SIG-M5 treated with dmso at 0.1 percent for 504 hours (cell line): ENCODE results near the gene SCUBE1.

Experiments
- DNase-seq: peaks from one replicate; lab custom pipeline; 2025; ENCODE audit not compliant: unreplicated experiment; lab: John Stamatoyannopoulos, UW

Gene SCUBE1

GRCh38 chr22:43303166-43303565, 40.0 kb downstream of the SCUBE1 start:
- no peak for DNase-seq

GRCh38 chr22:43302531-43303041, 40.6 kb downstream of the SCUBE1 start:
- DNase-seq = no peak

DNA sequence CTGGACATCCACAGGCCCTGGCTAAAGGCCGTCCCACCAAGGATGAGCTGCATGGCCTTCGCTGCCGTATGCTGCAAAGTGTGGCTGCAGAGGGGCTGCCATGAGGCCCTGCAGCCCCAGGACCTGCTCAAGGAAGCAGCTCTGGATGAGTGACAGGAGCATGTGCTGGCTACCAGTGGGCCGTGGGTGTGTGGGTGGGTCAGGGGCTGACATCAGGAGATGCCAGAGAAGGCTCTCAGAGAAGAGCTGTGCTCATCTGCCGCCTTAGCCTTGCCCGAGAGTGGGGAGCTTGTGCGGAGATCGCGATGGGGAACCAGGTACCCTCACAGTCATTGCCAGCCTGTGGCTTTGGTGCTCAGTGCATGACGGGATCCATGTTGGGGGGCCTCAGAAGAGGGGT, 41.3 kb downstream of the SCUBE1 start:
- no peak for DNase-seq

GRCh38 chr22:43300891-43301676, 42.1 kb downstream of the SCUBE1 start:
- no peak for DNase-seq

- DNase-seq = no peak
Observed at GRCh38 chr22:43299736-43300135, 43.4 kb downstream of the SCUBE1 start.

- DNase-seq = no peak
Observed at GRCh38 chr22:43298062-43298801, 44.9 kb downstream of the SCUBE1 start.

GRCh38 chr22:43297270-43298061, 45.7 kb downstream of the SCUBE1 start:
- DNase-seq = no peak

DNA sequence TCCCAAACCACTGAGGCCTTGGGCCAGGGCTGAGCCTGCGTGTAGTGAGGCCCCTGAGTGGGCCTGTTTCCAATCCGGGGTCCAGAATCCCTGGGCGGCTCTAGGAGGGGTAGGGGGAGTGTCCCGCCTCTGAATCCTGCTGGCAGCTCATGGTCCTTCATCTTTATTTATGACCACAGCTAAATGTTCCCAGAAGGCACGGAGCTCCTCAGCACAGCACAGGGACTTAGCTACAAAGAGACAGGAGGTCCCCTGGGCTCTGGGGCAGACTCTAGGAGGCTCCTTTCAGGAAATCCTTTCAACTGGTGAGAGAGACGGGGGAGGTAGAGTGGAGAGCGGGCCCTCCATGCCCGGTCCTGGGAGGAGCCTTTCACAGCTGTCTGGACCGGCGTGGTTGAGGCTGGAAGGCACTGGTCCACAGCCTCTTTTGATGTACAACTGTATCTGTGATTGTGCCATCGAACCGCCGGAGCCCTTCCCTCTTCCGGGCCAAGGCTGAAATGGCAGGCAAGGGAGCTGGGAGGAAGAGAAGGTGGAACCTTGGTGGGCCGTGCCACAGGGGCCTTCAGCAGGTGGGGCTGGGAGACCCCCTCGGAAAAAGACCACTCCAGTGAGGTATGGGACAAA, 46.8 kb downstream of the SCUBE1 start:
- DNase-seq = no peak

GRCh38 chr22:43295660-43296059, 47.5 kb downstream of the SCUBE1 start:
- DNase-seq = no peak

DNA sequence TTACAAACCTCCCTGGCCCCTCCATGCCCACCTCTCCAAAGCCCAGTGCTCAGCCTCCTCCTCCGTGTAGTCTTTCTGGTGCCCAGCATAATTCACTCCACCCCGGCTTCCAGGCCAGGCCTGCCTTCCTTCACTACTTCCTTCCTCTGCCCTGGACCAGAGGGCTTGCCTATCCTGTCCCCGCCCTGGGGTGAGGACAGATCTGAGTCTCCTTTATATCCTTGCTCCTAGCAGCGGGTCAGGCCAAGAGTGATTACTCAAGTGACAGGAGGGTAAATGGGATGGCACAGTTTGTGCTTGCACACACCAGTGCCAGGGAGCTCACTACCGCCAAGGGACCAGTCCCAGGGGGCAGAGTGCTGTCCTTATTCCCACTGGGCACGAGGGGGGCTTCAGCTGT, 48.0 kb downstream of the SCUBE1 start:
- DNase-seq = no peak

GRCh38 chr22:43293655-43294392, 49.3 kb downstream of the SCUBE1 start:
- DNase-seq = no peak

- no peak for DNase-seq
Observed at GRCh38 chr22:43293259-43293654, 49.9 kb downstream of the SCUBE1 start.

DNA sequence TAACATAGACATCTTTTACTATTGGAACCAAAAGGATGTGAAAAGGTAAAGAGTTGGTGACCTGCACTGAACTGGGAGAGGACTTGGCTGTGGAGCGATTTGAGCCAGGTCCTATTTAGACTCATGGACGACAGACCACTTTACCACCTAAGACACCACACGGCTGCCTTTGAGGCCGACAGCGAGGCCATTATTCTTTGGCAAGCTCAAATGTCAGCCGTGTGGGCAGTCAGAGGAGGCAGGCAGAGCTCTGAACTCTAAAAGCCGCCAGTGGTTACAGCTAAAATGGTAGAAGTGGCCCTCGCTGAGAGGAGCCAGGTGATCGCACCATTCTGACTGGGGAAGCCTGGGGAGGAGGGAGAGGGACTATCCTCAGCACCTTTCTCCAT, 50.5 kb downstream of the SCUBE1 start:
- no peak for DNase-seq

- no peak for DNase-seq
Observed at GRCh38 chr22:43291381-43291780, 51.8 kb downstream of the SCUBE1 start.

DNA sequence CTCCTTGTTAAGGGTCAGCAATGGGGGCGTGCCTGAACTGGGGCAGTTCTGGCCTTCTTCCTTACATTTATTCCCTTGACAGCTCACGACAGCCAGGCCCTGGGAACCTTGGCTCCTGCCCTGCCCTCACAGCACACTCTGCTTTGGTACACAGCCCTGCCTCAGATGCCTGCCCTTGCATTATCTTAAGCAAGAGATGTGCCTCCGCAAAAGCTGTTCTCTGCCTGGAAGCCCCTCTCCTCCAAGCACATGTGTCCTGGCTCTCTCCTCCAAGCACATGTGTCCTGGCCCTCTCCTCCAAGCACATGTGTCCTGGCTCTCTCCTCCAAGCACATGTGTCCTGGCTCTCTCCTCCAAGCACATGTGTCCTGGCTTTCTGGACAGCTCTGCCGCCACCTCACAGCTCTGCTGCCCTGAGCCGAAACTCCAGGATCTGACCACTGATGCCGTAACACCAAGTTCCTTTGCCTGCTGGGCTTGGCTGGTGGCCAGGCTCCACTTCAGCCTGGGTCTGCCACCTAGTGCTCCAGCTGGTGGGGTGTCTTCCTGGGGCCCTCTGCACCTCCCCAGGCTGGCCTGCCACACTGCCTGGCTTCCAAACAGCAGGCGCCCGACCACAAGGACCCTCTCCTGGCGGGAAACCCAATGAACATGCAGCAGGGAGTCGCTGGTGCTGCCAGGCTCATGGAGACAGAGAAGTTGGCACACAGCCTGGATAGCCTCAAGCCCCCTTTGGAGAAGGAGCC, 53.0 kb downstream of the SCUBE1 start:
- DNase-seq = no peak

DNA sequence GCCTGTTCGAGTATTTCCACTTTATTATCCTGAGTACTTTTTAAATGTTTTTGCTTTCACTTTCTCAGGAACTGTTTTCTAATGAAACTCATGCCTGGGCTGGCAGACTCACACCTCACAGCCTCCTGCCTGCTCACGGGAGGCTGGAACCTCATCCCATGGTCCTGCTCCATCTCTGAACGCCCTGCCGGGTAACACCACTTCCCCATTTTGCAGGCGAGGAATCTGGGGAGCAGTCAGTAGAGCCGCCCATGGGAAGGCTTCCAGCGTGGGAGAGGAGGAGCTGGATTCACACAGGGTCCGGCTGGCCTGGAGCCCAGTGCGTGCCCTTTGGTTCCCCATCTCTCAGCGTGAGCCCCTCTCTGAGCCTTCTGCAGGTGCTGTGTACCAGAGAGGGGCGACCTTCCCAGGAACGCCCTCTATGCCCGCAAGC, 53.6 kb downstream of the SCUBE1 start:
- DNase-seq = no peak

DNA sequence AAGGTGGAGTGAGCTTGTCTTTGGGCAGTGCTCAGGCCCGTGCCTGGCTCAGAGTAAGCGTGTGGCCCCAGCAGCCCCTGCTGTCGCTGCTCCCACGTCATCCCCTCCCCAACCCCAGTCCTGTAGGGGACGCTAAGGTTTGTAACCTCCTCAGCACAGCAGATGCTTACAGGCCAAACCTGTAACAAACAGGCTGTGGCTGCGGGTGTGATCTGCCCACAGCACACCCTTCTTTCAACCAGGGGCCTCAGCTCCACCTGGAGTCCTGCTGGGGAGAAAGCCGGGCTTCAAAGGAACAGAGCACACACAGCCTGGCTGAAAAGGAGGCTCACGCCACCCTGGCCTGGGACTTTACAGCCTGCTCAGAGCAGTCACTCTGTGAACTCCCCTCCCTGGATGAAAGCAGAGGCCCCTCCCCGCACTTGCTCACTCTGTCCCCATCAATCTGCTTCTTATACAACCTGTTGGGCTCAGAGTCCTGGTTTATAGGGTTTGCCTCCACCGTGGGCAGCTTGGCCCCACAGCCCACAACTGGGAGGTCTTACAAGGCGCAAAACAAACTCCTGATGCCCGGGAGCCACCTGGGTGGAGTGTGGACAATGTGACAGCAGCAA, 54.3 kb downstream of the SCUBE1 start:
- no peak for DNase-seq

DNA sequence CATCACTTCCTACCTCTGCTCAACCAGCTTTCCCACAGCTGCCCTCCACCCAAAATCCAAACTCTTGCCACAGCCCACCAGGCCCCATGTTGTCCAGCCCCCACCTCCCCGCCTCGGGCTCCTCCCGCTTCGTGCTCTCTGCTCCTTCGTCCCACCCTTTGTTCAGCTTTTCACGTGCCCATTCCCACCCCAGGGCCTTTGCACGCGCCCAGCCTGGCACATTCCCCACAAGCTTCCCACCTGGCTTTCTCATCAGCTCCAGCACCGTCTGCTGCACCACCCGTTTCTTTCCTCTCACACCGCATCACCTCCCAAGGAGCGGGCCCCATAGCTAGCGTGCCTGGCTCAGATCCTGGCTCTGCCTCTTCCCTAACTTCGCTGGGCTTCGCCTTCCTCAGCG, 54.8 kb downstream of the SCUBE1 start:
- DNase-seq = no peak

- no peak for DNase-seq
Observed at GRCh38 chr22:43287441-43287840, 55.7 kb downstream of the SCUBE1 start.
